Panc1 (cell line): ENCODE results near the gene PIH1D1. TPM values are rescaled to one million over a fixed set of nuclear protein-coding genes. Genes with fewer than 3 reads are reported as not detected.

Experiments
- ATAC-seq: fragments of 200-7000 bp; cut with Tn5 transposase; 2 replicates; pipeline ENCODE4 v1.9.1; 2020; ENCODE audit warnings: mild to moderate bottlenecking, moderate library complexity
- BruUV-seq: library from RNA; stranded (reverse); fragments of 400-500 nt; replicated peaks from 2 replicates; lab custom pipeline; 2021; lab: Mats Ljungman, UMichigan
- CTCF ChIA-PET: fragments of 300-600 bp; sonication (Branson Sonifier 250); formaldehyde crosslinking; loops from one replicate; lab custom pipeline; 2022; ENCODE audit warnings: antibody characterized with exemption; lab: Charles Lee
- POLR2A ChIA-PET: fragments of 300-600 bp; sonication (Branson Sonifier 250); formaldehyde crosslinking; loops from one replicate; lab custom pipeline; 2022; ENCODE audit warnings: antibody characterized with exemption; lab: Charles Lee
- DNase-seq: peaks from one replicate; pipeline ENCODE4 v3.0.0-alpha.2; 2010; ENCODE audit warnings: low read depth, low spot score
- H3K27ac ChIP-seq: 2 replicates; pipeline ENCODE4 v1.5.1; 2011; ENCODE audit warnings: mild to moderate bottlenecking, low read length, inconsistent platforms
- H3K27me3 ChIP-seq: fragments of 200-500 bp; sonication (Bioruptor generic); 2 replicates; pipeline ENCODE4 v1.6.0; 2014; ENCODE audit warnings: low read length, inconsistent platforms; ENCODE audit not compliant: control insufficient read depth, insufficient read depth
- H3K36me3 ChIP-seq: fragments of 200-500 bp; sonication (Bioruptor generic); 2 replicates; pipeline ENCODE4 v1.5.1; 2014; ENCODE audit warnings: inconsistent platforms, mild to moderate bottlenecking, low read length, moderate library complexity; ENCODE audit not compliant: control insufficient read depth, insufficient read depth
- H3K4me1 ChIP-seq: 2 replicates; pipeline ENCODE4 v1.5.1; 2011; ENCODE audit warnings: inconsistent platforms, mild to moderate bottlenecking, low read length, moderate library complexity; ENCODE audit not compliant: control insufficient read depth, insufficient read depth
- H3K4me3 ChIP-seq, 2 experiments: 2 replicates each; pipeline ENCODE4 v1.5.1; 2011 to 2012; ENCODE audit warnings: low read depth in 2 of 2, low read length in 2 of 2, mild to moderate bottlenecking in 2 of 2, inconsistent platforms in 1 of 2, moderate library complexity in 1 of 2
- H3K9me3 ChIP-seq: fragments of 200-500 bp; sonication (Bioruptor generic); 2 replicates; pipeline ENCODE4 v1.5.1; 2014; ENCODE audit warnings: low read depth, mild to moderate bottlenecking, inconsistent platforms, low read length, moderate library complexity; ENCODE audit not compliant: control insufficient read depth, insufficient read depth
- POLR2AphosphoS5 ChIP-seq: IDR thresholded peaks from 2 replicates; pipeline ENCODE4 v1.6.1; 2012; ENCODE audit warnings: mild to moderate bottlenecking, low read depth, low read length, moderate library complexity
- SIN3A ChIP-seq: IDR thresholded peaks from 2 replicates; pipeline ENCODE4 v1.6.1; 2012; ENCODE audit warnings: low read depth, mild to moderate bottlenecking, low read length, moderate library complexity, borderline replicate concordance; ENCODE audit not compliant: insufficient read depth
- TCF7L2 ChIP-seq: IDR thresholded peaks from 2 replicates; pipeline ENCODE4 v1.6.1; 2011; ENCODE audit warnings: mild to moderate bottlenecking, low read depth, low read length, inconsistent platforms
- in situ Hi-C: cut with HindIII; loops from 2 replicates; pipeline ENCODE4 v1.10.0; 2016; ENCODE audit warnings: low sequenced_read_pairs, low pct_unique_long_range_greater_than_20kb
- intact Hi-C: fragments of 100-400 bp; cut with micrococcal nuclease; formaldehyde crosslinking; loops from one replicate; pipeline ENCODE4 v1.10.0; 2022; ENCODE audit not compliant: unreplicated experiment
- total RNA-seq: library from RNA; stranded (reverse); gene quantifications from one replicate; pipeline ENCODE4 v1.2.1, GENCODE V29; 2021; ENCODE audit not compliant: unreplicated experiment
- TF ChIP-seq, protein P1 (sequence below), 2 experiments: IDR thresholded peaks; 2 replicates each; pipeline ENCODE4 v1.6.1; 2011 to 2012; ENCODE audit warnings: low read depth in 2 of 2, control low read depth in 1 of 2, low read length in 1 of 2, mild to moderate bottlenecking in 1 of 2, moderate library complexity in 1 of 2; ENCODE audit not compliant: insufficient read depth in 1 of 2
- TF ChIP-seq, protein P2 (sequence below): fragments of 450-650 bp; IDR thresholded peaks from 2 replicates; pipeline ENCODE4 v1.5.1; 2017; ENCODE audit warnings: mild to moderate bottlenecking

The PIH1D1 gene
- total RNA-seq, 1 experiment from 2014 or later: 78.5 TPM

DNA sequence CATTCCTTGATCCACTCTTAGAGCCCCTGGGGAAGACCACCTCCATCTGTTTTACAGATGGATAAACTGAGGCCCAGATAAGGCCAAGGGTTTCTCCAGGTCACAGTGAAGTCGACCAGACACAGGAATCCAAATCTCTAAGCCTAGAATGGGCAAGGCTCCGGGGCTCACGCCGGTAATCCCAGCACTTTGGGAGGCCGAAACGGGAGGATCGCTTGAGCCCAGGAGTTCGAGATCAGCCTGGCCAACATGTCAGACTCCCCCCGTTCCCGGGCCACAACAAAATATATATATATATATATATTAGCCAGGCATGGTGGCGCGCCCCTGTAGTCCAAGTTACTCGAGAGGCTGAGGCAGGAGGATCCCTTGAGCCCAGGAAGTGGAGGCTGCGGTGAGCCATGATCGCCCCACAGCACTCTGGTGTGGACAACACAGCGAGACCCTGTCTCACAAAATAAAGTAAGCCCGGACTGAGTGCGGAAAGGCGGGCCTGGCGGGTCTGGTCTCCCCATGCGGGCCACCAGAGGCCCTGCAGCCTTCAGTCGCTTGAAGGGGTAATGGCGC is 35.2 kb upstream of the PIH1D1 start:
- Histone ChIP-seq H3K9me3 (no peaks in the 10 kb centered on the region), H3K4me3 (peak overlapping the region in 1 of 2 experiments; percentile 18; a peak in 1 of 4 replicates), H3K36me3 (peaks cover 30% of the 10 kb centered on the region), H3K27me3 (no peaks in the 10 kb centered on the region), H3K27ac (peak overlapping the region; percentile 85), H3K4me1 (peaks cover 13% of the 10 kb centered on the region)
- intact Hi-C loops: no loop called here
- no peak for DNase-seq
- in situ Hi-C loops: no loop called here
- no peak for TF ChIP-seq POLR2AphosphoS5
- no peak for TF ChIP-seq SIN3A
- TF ChIP-seq, protein P1, sequence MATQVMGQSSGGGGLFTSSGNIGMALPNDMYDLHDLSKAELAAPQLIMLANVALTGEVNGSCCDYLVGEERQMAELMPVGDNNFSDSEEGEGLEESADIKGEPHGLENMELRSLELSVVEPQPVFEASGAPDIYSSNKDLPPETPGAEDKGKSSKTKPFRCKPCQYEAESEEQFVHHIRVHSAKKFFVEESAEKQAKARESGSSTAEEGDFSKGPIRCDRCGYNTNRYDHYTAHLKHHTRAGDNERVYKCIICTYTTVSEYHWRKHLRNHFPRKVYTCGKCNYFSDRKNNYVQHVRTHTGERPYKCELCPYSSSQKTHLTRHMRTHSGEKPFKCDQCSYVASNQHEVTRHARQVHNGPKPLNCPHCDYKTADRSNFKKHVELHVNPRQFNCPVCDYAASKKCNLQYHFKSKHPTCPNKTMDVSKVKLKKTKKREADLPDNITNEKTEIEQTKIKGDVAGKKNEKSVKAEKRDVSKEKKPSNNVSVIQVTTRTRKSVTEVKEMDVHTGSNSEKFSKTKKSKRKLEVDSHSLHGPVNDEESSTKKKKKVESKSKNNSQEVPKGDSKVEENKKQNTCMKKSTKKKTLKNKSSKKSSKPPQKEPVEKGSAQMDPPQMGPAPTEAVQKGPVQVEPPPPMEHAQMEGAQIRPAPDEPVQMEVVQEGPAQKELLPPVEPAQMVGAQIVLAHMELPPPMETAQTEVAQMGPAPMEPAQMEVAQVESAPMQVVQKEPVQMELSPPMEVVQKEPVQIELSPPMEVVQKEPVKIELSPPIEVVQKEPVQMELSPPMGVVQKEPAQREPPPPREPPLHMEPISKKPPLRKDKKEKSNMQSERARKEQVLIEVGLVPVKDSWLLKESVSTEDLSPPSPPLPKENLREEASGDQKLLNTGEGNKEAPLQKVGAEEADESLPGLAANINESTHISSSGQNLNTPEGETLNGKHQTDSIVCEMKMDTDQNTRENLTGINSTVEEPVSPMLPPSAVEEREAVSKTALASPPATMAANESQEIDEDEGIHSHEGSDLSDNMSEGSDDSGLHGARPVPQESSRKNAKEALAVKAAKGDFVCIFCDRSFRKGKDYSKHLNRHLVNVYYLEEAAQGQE (IDR thresholded peaks at IDR 0.05; ENCODE audit: insufficient read depth in 1 of 2, low read depth in 2 of 2, low read length in 1 of 2): no peak
- TF ChIP-seq, protein P2, sequence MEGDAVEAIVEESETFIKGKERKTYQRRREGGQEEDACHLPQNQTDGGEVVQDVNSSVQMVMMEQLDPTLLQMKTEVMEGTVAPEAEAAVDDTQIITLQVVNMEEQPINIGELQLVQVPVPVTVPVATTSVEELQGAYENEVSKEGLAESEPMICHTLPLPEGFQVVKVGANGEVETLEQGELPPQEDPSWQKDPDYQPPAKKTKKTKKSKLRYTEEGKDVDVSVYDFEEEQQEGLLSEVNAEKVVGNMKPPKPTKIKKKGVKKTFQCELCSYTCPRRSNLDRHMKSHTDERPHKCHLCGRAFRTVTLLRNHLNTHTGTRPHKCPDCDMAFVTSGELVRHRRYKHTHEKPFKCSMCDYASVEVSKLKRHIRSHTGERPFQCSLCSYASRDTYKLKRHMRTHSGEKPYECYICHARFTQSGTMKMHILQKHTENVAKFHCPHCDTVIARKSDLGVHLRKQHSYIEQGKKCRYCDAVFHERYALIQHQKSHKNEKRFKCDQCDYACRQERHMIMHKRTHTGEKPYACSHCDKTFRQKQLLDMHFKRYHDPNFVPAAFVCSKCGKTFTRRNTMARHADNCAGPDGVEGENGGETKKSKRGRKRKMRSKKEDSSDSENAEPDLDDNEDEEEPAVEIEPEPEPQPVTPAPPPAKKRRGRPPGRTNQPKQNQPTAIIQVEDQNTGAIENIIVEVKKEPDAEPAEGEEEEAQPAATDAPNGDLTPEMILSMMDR: no peak
- ChIA-PET POLR2A (no interaction called here), CTCF (no interaction called here)
- no peak for ATAC-seq
- no TSS peak for BruUV-seq

DNA sequence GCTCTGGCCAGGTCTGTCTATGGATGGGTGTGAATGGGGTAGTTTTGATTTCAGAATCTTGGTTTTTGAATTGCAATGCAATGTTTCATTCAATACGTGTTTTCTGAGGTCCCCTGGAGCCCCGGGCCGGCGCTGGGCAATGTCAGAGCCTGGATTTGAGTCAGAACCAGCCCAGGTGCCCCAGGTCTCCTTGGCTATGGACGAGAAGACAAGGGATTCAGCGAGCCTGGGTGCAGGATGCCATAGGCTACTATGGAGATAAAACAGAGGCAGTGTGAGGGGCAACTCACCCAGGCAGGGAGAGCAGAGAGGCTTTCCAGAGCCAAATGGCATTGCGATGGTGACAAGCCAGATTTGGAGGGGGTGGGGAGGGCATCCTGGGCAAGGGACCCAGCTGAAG is 34.6 kb upstream of the PIH1D1 start:
- Histone ChIP-seq H3K4me3 (no peak overlapping the region), H3K27me3 (no peaks in the 10 kb centered on the region), H3K36me3 (peaks cover 30% of the 10 kb centered on the region), H3K9me3 (no peaks in the 10 kb centered on the region), H3K4me1 (peaks cover 13% of the 10 kb centered on the region), H3K27ac (peak overlapping the region; percentile 85)
- no TSS peak for BruUV-seq
- in situ Hi-C loops (no loop called here), intact Hi-C loops (no loop called here)
- TF ChIP-seq, protein P1 (IDR thresholded peaks at IDR 0.05; ENCODE audit: insufficient read depth in 1 of 2, low read depth in 2 of 2, low read length in 1 of 2): no peak
- TF ChIP-seq POLR2AphosphoS5 (no peak), TCF7L2 (no peak), SIN3A (no peak)
- TF ChIP-seq, protein P2: no peak
- CTCF ChIA-PET: no interaction called here
- DNase-seq (no peak), ATAC-seq (no peak)
- POLR2A ChIA-PET: no interaction called here
